Esophagus muscularis mucosa (tissue), 4 donors: ENCODE measurements around the gene TMC1. TPM values are rescaled to one million over a fixed set of nuclear protein-coding genes. Genes with fewer than 3 reads are reported as not detected.

ENCODE experiments used
- DNase-seq: peaks from one replicate; pipeline ENCODE4 v3.0.0-alpha.2; 2017; ENCODE audit errors: extremely low spot score
- H3K27ac ChIP-seq, 4 donors: fragments of 200-600 bp; sonication (generic); replicated peaks in 1 of 4; 1 replicate in 3 of 4; 2 replicates in 1 of 4; pipeline ENCODE4 v1.5.1; 2016 to 2019; ENCODE audit warnings: mild to moderate bottlenecking in 1 of 4
- H3K27me3 ChIP-seq, 4 donors: fragments of 200-600 bp; sonication (generic); one replicate each; pipeline versions ENCODE4 v1.5.1 to v1.6.0; 2016 to 2019
- H3K36me3 ChIP-seq, 4 donors: fragments of 200-600 bp; sonication (generic); one replicate each; pipeline ENCODE4 v1.5.1; 2016 to 2019
- H3K4me1 ChIP-seq, 4 donors: fragments of 200-600 bp; sonication (generic); one replicate each; pipeline ENCODE4 v1.5.1; 2016 to 2019
- H3K4me3 ChIP-seq, 4 donors: fragments of 200-600 bp; sonication (generic); 1 replicate in 2 of 4; 2 replicates in 2 of 4; pipeline ENCODE4 v1.5.1; 2016 to 2019; ENCODE audit warnings: mild to moderate bottlenecking in 4 of 4, moderate library complexity in 1 of 4
- H3K9me3 ChIP-seq, 4 donors: fragments of 200-600 bp; sonication (generic); 1 replicate in 3 of 4; 2 replicates in 1 of 4; pipeline ENCODE4 v1.5.1; 2016 to 2019
- CTCF ChIP-seq, 3 experiments: fragments of 200-600 bp in 2 of 3; fragments of 450-650 bp in 1 of 3; sonication (generic) in 2 of 3; IDR thresholded peaks; one replicate each; pipeline ENCODE4 v1.5.1; 2017 to 2019; ENCODE audit warnings: antibody characterized with exemption in 3 of 3, mild to moderate bottlenecking in 2 of 3, moderate library complexity in 1 of 3
- EP300 ChIP-seq: sonication (generic); formaldehyde crosslinking; IDR thresholded peaks from one replicate; pipeline ENCODE4 v1.6.1; 2017; ENCODE audit warnings: antibody characterized with exemption
- POLR2A ChIP-seq: fragments of 450-650 bp; IDR thresholded peaks from one replicate; pipeline ENCODE4 v1.6.1; 2017; ENCODE audit warnings: antibody characterized with exemption, moderate library complexity, mild to moderate bottlenecking, low read depth
- POLR2AphosphoS5 ChIP-seq, 2 donors: sonication (generic); formaldehyde crosslinking; IDR thresholded peaks; one replicate each; pipeline ENCODE4 v1.6.1; 2017; ENCODE audit warnings: antibody characterized with exemption in 2 of 2
- WGBS: methylation state at CpG from one replicate; pipeline ENCODE4 v1.1.5; 2018; 5-methylcytosine and 5-hydroxymethylcytosine counted together
- intact Hi-C: fragments of 100-400 bp; cut with DNase I; formaldehyde crosslinking; loops from one replicate; pipeline ENCODE4 v1.15.1; 2023
- total RNA-seq, 4 donors: library from RNA; depleted of rRNA; stranded (reverse); fragments of >200 nt; gene quantifications; one replicate each; pipeline versions ENCODE4 v1.1.0 to v1.2.1, GENCODE V29; 2016

Gene TMC1
- total RNA-seq, 4 donors from 2014 or later, result not detected

DNA sequence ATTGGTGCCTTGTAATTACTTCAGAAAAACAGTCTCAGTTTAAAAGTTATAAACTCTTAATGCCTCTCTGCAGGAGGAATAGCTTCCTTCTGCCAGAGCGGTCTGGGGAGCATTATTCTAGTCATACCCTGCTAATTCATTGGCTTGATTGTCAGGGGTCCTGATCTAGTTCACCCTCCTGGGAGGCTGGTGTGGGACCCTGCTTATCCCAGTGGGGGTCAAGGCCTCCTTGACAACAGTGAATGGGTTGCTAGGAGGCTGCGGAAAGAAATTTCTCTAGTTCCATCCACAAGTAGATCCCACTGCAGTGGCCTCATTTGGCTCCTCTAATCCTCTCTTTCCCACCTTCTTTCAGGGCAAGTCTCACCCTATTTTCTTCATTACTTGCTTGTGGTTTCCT is 105.7 kb downstream of the TMC1 start:
- 95% methylated on average over 2 of the region's 2 CpGs for WGBS
- no peak overlapping the region for H3K4me3 ChIP-seq
- no peak overlapping the region for H3K27ac ChIP-seq
- no peaks in the 10 kb centered on the region for H3K9me3 ChIP-seq
- H3K36me3 ChIP-seq, result no peaks in the 10 kb centered on the region
- DNase-seq, result no peak
- H3K27me3 ChIP-seq, result no peaks in the 10 kb centered on the region
- peaks cover 0 to 6% (median 0%) of the 10 kb centered on the region in 4 donors for H3K4me1 ChIP-seq
- intact Hi-C loops, result no loop called here
- no peak for TF ChIP-seq EP300
- TF ChIP-seq POLR2A, result no peak
- TF ChIP-seq POLR2AphosphoS5 (IDR thresholded peaks at IDR 0.05), result no peak
- TF ChIP-seq CTCF (IDR thresholded peaks at IDR 0.05), result no peak

DNA sequence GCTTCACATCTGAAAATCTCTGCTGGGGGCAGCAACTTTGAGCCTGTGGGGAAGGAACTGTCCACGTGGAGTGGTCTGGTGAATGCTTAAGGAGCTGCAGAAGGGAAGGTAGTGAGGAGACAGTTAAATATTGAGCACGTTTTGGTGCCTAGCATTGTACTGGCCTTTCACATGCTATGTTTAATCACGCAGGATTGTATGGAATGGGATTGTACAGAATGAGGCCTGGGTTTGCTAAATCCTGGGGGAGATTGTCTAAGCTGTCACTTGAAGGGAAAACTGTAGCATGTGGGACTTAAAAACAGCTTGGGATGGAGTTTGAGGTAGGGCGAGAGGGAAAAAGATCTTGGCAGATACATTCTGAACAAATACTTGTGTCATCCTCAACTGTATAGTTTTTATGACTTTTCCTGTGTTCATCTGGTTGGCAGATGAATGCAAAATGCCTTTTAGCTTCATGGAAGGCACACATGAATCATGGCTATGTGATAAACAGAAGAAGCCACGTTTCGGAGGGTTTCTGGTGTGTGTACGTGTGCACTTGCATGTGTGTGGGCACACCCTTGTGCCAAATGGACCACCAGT is 106.6 kb downstream of the TMC1 start:
- Histone ChIP-seq H3K27ac (no peak overlapping the region), H3K27me3 (no peaks in the 10 kb centered on the region), H3K4me3 (no peak overlapping the region), H3K9me3 (no peaks in the 10 kb centered on the region), H3K36me3 (no peaks in the 10 kb centered on the region), H3K4me1 (peaks cover 0 to 6% (median 0%) of the 10 kb centered on the region in 4 donors)
- 72% methylated on average over 7 of the region's 7 CpGs for WGBS
- no peak for TF ChIP-seq EP300
- no peak for TF ChIP-seq POLR2A
- no peak for TF ChIP-seq CTCF (IDR thresholded peaks at IDR 0.05)
- TF ChIP-seq POLR2AphosphoS5 (IDR thresholded peaks at IDR 0.05), result no peak
- DNase-seq, result no peak
- intact Hi-C loops, result no loop called here

DNA sequence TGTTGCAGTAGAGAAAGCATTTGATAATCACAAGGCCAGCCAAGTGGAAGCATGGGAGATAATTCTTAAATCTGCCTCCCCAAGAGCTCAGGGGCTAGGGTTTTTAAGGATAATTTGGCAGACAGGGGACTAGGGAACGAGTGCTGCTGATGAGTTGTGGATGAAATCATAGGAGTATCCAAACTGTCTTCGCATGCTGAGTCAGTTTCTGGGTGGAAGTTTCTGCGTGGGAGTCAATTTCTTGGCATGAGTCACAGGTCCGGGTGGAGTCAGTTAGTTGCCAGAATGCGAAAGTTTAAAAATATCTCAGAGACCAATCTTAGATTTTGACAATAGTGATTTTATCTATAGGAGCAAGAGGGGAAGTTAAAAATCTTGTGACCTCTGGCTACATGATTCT is 112.6 kb downstream of the TMC1 start:
- peaks cover 0 to 8% (median 2%) of the 10 kb centered on the region in 4 donors for H3K9me3 ChIP-seq
- H3K4me3 ChIP-seq, result no peak overlapping the region
- no peaks in the 10 kb centered on the region for H3K27me3 ChIP-seq
- H3K4me1 ChIP-seq, result no peaks in the 10 kb centered on the region
- no peak for DNase-seq
- intact Hi-C loops, result no loop called here
- no peaks in the 10 kb centered on the region for H3K36me3 ChIP-seq
- TF ChIP-seq POLR2AphosphoS5 (IDR thresholded peaks at IDR 0.05), result no peak
- TF ChIP-seq CTCF (IDR thresholded peaks at IDR 0.05), result no peak
- TF ChIP-seq POLR2A, result no peak
- TF ChIP-seq EP300, result no peak
- no peak overlapping the region for H3K27ac ChIP-seq
- WGBS, result 35% methylated on average over 5 of the region's 5 CpGs

DNA sequence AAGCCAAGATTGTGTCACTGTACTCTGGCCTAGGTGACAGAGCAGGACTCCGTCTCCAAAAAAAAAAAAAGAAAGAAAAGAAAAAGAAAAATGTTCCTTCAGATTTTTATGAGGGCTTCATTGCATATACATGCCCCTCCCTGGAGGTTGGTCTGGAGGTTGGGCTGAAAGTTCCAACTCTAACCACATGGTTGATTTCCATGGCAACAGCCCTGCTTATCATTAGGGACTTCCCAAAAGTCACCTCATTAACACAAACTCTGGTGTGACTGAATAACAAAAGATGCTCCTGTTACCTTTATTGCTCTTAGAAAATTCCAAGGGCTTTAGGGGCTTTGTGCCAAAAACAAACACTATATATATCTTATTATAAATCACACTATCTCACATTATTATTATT is 113.8 kb downstream of the TMC1 start:
- 75% methylated on average over 1 of the region's 1 CpG for WGBS
- no peaks in the 10 kb centered on the region for H3K4me1 ChIP-seq
- H3K27ac ChIP-seq, result no peak overlapping the region
- no peaks in the 10 kb centered on the region for H3K36me3 ChIP-seq
- intact Hi-C loops, result no loop called here
- H3K27me3 ChIP-seq, result no peaks in the 10 kb centered on the region
- peaks cover 0 to 8% (median 2%) of the 10 kb centered on the region in 4 donors for H3K9me3 ChIP-seq
- TF ChIP-seq EP300 (no peak), POLR2AphosphoS5 (IDR thresholded peaks at IDR 0.05) (no peak), POLR2A (no peak), CTCF (IDR thresholded peaks at IDR 0.05) (no peak)
- no peak for DNase-seq
- H3K4me3 ChIP-seq, result no peak overlapping the region

GRCh38 chr9:72636621-72637020 is 115.2 kb downstream of the TMC1 start:
- H3K4me1 ChIP-seq, result no peaks in the 10 kb centered on the region
- no peak overlapping the region for H3K27ac ChIP-seq
- TF ChIP-seq POLR2AphosphoS5 (IDR thresholded peaks at IDR 0.05) (no peak), CTCF (IDR thresholded peaks at IDR 0.05) (no peak)
- DNase-seq, result no peak
- peaks cover 0 to 8% (median 2%) of the 10 kb centered on the region in 4 donors for H3K9me3 ChIP-seq
- no peaks in the 10 kb centered on the region for H3K27me3 ChIP-seq
- no peaks in the 10 kb centered on the region for H3K36me3 ChIP-seq
- intact Hi-C loops, result no loop called here
- H3K4me3 ChIP-seq, result no peak overlapping the region
- WGBS, result 74% methylated on average over 3 of the region's 3 CpGs
